ENCODE measurements around the gene SRPK2.
"Not testable (repeated sequence)": the region's sequence is repeated elsewhere in the genome, so short reads cannot be mapped to it uniquely, and the experiment has no call there.

The SRPK2 gene

GRCh38 chr7:105337529-105337928 is 51.2 kb downstream of the SRPK2 start:
- no peak for DNase-seq

GRCh38 chr7:105336009-105336408 is 52.7 kb downstream of the SRPK2 start:
- DNase-seq = peak; percentile 31

DNA sequence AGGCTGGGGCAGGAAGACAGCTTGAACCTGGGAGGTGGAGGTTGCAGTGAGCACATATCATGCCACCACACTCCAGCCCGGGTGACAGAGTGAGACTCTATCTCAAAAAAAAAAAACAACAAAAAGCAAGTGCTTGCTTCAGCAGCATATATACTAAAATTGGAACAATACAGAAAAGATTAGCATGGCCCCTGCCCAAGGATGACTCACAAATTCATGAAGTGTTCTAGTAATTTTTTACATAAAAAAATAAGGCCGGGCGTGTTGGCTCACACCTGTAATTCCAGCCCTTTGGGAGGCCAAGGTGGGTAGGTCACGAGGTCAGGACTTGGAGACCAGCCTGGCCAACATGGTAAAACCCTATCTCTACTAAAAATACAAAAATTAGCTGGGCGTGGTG is 56.1 kb downstream of the SRPK2 start:
- DNase-seq = not testable (repeated sequence)

- DNase-seq = no peak
Observed at GRCh38 chr7:105330526-105330925, 58.2 kb downstream of the SRPK2 start.

DNA sequence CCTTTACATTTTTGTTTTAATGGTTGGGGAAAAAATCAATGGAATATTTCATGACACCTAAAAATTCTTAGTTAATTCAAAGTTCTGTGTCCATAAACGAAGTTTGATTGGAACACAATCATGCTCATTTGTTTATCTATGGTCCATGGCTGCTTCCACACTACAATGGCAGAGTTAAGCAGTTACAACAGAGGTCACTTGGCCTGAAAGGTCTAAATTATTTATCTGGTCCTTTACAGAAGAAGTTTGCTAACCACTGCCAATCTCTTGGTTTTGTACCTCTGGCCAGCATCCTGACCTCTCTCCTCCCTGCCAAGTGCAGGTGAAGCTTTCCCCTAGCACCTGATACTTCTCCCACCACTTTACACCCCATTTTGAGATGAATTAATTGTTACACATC is 61.5 kb downstream of the SRPK2 start:
- peak; percentile 30 for DNase-seq

- no peak for DNase-seq
Observed at GRCh38 chr7:105325216-105325904, 63.4 kb downstream of the SRPK2 start.

- DNase-seq = not testable (repeated sequence)
Observed at GRCh38 chr7:105324606-105325005, 64.1 kb downstream of the SRPK2 start.

GRCh38 chr7:105323366-105323765 is 65.4 kb downstream of the SRPK2 start:
- no peak for DNase-seq

- no peak for DNase-seq
Observed at GRCh38 chr7:105322655-105323277, 66.0 kb downstream of the SRPK2 start.

- no peak for DNase-seq
Observed at GRCh38 chr7:105321754-105322455, 66.8 kb downstream of the SRPK2 start.

DNA sequence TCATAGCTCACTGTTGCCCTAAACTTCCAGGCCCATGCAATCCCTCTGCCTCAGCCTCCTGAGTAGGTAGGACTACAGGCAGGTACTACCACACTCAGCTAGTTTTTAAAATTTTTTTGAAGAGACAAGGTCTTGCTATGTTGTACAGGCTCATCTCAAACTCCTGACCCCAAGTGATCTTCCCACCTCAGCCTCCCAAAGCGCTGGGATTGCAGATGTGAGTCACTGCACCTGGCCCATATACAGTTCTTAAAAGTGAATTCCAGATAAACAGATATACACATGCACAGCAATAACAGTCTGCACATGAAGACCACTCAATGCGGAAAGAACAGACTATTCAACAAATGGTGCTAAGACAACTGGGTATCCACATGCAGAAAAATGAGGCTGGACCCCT is 67.8 kb downstream of the SRPK2 start:
- no peak for DNase-seq

DNA sequence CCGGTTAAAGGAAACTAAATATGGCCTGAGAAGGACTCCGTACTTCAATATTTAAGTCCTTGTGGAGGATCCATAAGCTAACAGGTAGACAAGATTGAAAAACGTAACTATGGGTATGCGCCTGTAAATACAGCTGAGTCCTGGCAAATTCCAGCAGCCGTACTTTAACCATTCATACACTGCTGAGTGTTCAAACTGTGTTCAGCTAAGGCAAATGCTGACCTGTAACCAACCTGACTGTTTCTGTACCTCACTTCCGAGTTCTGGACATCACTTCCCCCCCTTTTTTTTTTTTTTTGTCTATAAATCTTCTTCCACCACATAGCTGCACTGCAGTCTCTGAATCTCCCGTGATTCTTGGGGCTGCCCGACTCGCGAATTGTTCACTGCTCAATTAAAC is 69.1 kb downstream of the SRPK2 start:
- DNase-seq = no peak

- DNase-seq = no peak
Observed at GRCh38 chr7:105316578-105317344, 72.0 kb downstream of the SRPK2 start.

DNA sequence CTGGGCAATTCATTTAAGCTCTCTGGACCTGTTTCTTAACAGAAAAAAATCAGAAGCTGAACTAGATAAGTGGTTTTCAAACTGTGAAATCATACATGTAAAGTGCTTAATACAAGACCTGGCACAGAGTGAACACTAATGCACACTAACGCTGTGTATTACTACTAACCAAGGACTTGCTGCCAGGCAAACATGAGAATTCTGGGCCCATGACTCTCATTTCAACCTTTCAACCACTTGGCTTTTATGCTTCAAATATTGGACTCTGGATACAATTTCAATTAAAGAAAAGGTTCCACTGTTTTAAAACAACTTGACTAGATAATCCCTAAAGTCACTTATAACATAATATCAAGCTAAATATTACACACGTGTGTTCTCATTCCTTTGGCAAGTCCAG is 73.4 kb downstream of the SRPK2 start:
- no peak for DNase-seq

GRCh38 chr7:105309235-105310169 is 79.2 kb downstream of the SRPK2 start:
- DNase-seq = no peak

- no peak for DNase-seq
Observed at GRCh38 chr7:105307163-105307672, 81.5 kb downstream of the SRPK2 start.

- no peak for DNase-seq
Observed at GRCh38 chr7:105306298-105306748, 82.4 kb downstream of the SRPK2 start.

GRCh38 chr7:105305633-105306032 is 83.1 kb downstream of the SRPK2 start:
- no peak for DNase-seq

GRCh38 chr7:105304040-105304895 is 84.5 kb downstream of the SRPK2 start:
- DNase-seq = no peak

- not testable (repeated sequence) for DNase-seq
Observed at GRCh38 chr7:105300587-105300986, 88.1 kb downstream of the SRPK2 start.

DNA sequence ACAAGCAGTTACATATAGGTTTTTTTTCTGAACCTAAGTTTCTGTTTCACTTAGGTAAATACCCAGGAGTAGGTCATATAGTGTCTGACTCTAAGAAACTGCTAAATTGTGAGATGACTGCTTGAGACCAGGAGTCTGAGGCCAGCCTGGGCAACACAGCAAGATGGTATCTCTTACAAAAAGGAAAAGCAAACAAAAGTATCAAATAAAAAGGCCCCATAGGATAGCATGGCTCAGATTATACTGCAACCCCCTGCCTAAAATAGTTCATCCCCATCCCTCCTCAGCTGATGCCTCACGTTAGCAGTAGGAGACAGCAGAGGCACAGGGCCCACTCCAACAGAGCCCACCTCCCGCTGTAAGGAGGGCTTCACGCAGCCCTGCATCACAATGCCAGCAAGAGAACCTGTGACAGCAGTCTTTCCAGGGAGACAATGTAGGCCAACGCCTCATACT is 90.3 kb downstream of the SRPK2 start:
- DNase-seq = no peak

Measured in NCI-H1694 treated with DMSO at 0.1 percent for 48 hours (cell line).